ENCODE results near the gene MACROD2. TPM values are rescaled to one million over a fixed set of nuclear protein-coding genes. Genes with fewer than 3 reads are reported as not detected.
A peak's percentile ranks its signal among the peaks of the same experiment; 100 is the strongest.

The MACROD2 gene
- total RNA-seq, 1 donor from 2014 or later = 2.5 TPM

DNA sequence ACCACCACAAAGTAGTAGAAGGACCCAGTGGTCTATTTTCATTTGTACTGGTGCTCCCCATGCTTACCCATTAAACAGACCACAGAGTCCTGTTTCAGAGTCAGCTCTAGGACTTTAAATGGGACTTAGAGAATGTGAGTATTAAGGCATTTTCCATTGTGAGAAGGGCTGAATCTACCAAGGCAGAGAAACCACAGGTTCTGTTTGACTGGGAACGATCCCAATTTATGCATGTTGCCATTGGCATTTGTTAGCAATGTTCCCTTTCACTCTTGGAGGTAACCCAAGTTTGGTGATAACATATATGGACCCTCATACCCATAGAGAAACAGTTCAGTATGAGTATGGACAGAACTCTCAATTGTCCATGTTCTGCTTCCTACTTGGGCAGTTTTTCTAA, 1905.1 kb downstream of the MACROD2 start:
- Mint-ChIP-seq H3K4me1 (ENCODE audit: unreplicated experiment) (no peaks in the 10 kb centered on the region), H3K4me3 (ENCODE audit: unreplicated experiment) (no peak overlapping the region), H3K27me3 (ENCODE audit: unreplicated experiment) (no peaks in the 10 kb centered on the region), H3K36me3 (ENCODE audit: unreplicated experiment) (no peaks in the 10 kb centered on the region), H3K9me3 (ENCODE audit: unreplicated experiment) (peaks cover 4% of the 10 kb centered on the region), H3K27ac (ENCODE audit: unreplicated experiment) (no peak overlapping the region)
- no peak for DNase-seq (ENCODE audit: extremely low spot score, unreplicated experiment)
- TF ChIP-seq, protein P1, sequence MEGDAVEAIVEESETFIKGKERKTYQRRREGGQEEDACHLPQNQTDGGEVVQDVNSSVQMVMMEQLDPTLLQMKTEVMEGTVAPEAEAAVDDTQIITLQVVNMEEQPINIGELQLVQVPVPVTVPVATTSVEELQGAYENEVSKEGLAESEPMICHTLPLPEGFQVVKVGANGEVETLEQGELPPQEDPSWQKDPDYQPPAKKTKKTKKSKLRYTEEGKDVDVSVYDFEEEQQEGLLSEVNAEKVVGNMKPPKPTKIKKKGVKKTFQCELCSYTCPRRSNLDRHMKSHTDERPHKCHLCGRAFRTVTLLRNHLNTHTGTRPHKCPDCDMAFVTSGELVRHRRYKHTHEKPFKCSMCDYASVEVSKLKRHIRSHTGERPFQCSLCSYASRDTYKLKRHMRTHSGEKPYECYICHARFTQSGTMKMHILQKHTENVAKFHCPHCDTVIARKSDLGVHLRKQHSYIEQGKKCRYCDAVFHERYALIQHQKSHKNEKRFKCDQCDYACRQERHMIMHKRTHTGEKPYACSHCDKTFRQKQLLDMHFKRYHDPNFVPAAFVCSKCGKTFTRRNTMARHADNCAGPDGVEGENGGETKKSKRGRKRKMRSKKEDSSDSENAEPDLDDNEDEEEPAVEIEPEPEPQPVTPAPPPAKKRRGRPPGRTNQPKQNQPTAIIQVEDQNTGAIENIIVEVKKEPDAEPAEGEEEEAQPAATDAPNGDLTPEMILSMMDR (IDR thresholded peaks at IDR 0.05) = no peak

DNA sequence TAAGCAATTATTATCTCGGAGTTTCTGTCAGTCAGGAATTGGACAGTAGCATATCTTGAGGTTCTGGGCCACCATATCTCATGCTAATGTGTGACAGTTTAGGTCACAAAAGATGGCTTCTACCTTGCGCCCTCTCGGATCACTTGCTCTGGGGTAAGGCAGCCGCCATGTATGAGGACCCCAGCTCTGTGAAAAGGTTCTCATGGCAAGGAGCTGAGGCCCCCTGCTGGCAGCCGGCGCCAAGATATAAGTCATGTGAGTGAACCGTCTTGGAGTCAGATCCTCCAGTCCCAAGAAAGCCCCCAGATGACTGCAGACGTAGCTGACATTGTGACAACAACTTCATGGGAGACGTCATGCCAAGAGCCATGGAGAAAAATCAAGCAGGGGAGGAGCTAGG, 1907.2 kb downstream of the MACROD2 start:
- Mint-ChIP-seq H3K27me3 (ENCODE audit: unreplicated experiment) (no peaks in the 10 kb centered on the region), H3K4me1 (ENCODE audit: unreplicated experiment) (no peaks in the 10 kb centered on the region), H3K27ac (ENCODE audit: unreplicated experiment) (no peak overlapping the region), H3K36me3 (ENCODE audit: unreplicated experiment) (no peaks in the 10 kb centered on the region), H3K4me3 (ENCODE audit: unreplicated experiment) (no peak overlapping the region), H3K9me3 (ENCODE audit: unreplicated experiment) (peaks cover 4% of the 10 kb centered on the region)
- TF ChIP-seq, protein P1 (IDR thresholded peaks at IDR 0.05) = peak; percentile 16
- no peak for DNase-seq (ENCODE audit: extremely low spot score, unreplicated experiment)

DNA sequence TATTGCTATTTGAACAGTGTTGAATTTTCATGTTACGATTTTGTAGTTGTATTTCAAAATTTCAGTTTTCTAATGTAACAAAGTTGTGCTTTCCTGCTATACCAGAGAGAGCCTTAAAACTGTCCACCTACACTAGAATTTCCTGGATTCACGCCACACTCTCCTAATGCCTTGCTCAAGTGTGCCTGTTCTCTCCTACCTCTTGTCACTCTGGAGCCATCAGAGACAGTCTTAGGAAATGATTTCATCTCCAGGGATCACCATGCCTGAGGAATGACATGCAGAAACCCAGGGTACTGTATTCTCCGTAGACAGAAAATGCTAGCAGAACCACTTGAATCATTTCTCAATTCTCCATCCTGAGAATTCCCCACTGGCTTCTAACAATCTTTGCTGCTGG, 1910.3 kb downstream of the MACROD2 start:
- TF ChIP-seq, protein P1 (IDR thresholded peaks at IDR 0.05) = no peak
- no peak overlapping the region for H3K27ac Mint-ChIP-seq (ENCODE audit: unreplicated experiment)
- no peaks in the 10 kb centered on the region for H3K36me3 Mint-ChIP-seq (ENCODE audit: unreplicated experiment)
- no peak for DNase-seq (ENCODE audit: extremely low spot score, unreplicated experiment)
- H3K4me1 Mint-ChIP-seq (ENCODE audit: unreplicated experiment) = no peaks in the 10 kb centered on the region
- H3K4me3 Mint-ChIP-seq (ENCODE audit: unreplicated experiment) = no peak overlapping the region
- peaks cover 4% of the 10 kb centered on the region for H3K9me3 Mint-ChIP-seq (ENCODE audit: unreplicated experiment)
- H3K27me3 Mint-ChIP-seq (ENCODE audit: unreplicated experiment) = no peaks in the 10 kb centered on the region

DNA sequence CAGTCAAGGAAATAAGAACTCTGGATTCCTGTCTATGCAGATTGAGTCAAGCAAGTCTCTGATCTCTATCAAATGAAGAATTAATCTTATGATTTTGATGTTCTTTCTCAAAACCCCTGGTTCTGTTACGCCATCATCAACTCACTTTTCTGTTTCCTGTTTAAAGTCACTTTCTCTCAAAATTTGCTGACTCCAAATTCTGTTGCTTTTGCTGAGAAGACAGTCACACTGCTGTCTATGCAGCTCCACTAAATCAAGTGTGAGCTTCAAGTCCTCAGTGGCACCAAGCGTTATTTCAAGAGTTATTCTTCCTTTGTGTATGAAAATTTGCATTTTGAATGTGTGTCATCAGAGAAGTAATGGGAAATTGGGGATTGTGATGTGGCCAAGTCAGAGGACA, 1914.7 kb downstream of the MACROD2 start:
- Mint-ChIP-seq H3K4me3 (ENCODE audit: unreplicated experiment) (no peak overlapping the region), H3K9me3 (ENCODE audit: unreplicated experiment) (peaks cover 6% of the 10 kb centered on the region), H3K27ac (ENCODE audit: unreplicated experiment) (no peak overlapping the region), H3K27me3 (ENCODE audit: unreplicated experiment) (no peaks in the 10 kb centered on the region), H3K4me1 (ENCODE audit: unreplicated experiment) (no peaks in the 10 kb centered on the region), H3K36me3 (ENCODE audit: unreplicated experiment) (no peaks in the 10 kb centered on the region)
- no peak for DNase-seq (ENCODE audit: extremely low spot score, unreplicated experiment)
- TF ChIP-seq, protein P1 (IDR thresholded peaks at IDR 0.05) = no peak

DNA sequence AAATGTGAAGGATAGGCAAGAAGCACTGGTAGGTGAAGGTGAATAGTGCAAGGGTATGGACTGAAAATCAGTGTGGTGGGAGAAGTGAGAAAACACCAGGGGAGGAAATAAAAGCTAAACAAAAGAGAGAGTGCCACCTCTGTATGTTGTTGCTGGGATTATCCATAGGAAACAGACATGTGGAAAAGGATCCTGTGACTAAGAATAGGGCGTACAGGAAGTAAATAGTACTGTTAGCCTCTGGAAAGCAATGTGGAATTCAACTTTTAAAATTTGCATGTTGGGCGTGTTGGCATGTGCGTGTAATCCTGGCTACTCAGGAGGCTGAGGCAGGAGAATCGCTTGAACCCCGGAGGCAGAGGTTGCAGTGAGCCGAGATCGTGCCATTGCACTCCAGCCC, 1916.3 kb downstream of the MACROD2 start:
- H3K4me3 Mint-ChIP-seq (ENCODE audit: unreplicated experiment) = no peak overlapping the region
- no peaks in the 10 kb centered on the region for H3K36me3 Mint-ChIP-seq (ENCODE audit: unreplicated experiment)
- no peak overlapping the region for H3K27ac Mint-ChIP-seq (ENCODE audit: unreplicated experiment)
- TF ChIP-seq, protein P1 (IDR thresholded peaks at IDR 0.05) = no peak
- H3K9me3 Mint-ChIP-seq (ENCODE audit: unreplicated experiment) = peaks cover 6% of the 10 kb centered on the region
- no peak for DNase-seq (ENCODE audit: extremely low spot score, unreplicated experiment)
- no peaks in the 10 kb centered on the region for H3K4me1 Mint-ChIP-seq (ENCODE audit: unreplicated experiment)
- H3K27me3 Mint-ChIP-seq (ENCODE audit: unreplicated experiment) = no peaks in the 10 kb centered on the region

Data from osteocyte (in vitro differentiated cells).